ENCODE measurements around the gene SPDYE1.
"Not testable (repeated sequence)": the region's sequence is repeated elsewhere in the genome, so short reads cannot be mapped to it uniquely, and the experiment has no call there.

Gene SPDYE1

GRCh38 chr7:44040493-44040891 is 42.8 kb downstream of the SPDYE1 start:
- DNase-seq (ENCODE audit: low spot score) = not testable (repeated sequence)
- peak; percentile 43 for TF ChIP-seq CTCF (IDR thresholded peaks at IDR 0.05; ENCODE audit: extremely low read depth, missing control alignments)

GRCh38 chr7:44042221-44042620 is 44.5 kb downstream of the SPDYE1 start:
- no peak for TF ChIP-seq CTCF (IDR thresholded peaks at IDR 0.05; ENCODE audit: extremely low read depth, missing control alignments)
- no peak for DNase-seq (ENCODE audit: low spot score)

GRCh38 chr7:44043902-44044301 is 46.2 kb downstream of the SPDYE1 start:
- no peak for TF ChIP-seq CTCF (IDR thresholded peaks at IDR 0.05; ENCODE audit: extremely low read depth, missing control alignments)
- no peak for DNase-seq (ENCODE audit: low spot score)

- peak; percentile 94 for DNase-seq (ENCODE audit: low spot score)
- no peak for TF ChIP-seq CTCF (IDR thresholded peaks at IDR 0.05; ENCODE audit: extremely low read depth, missing control alignments)
These were observed 46.9 kb downstream of the SPDYE1 start, which contains the start of gene DBNL for GRCh38 chr7:44044315-44045225. TSS of gene DBNL (plus strand) at chr7:44044702. CDS start at chr7:44044738, 36 bp downstream.

- DNase-seq (ENCODE audit: low spot score) = no peak
These were observed 47.7 kb downstream of the SPDYE1 start for GRCh38 chr7:44045226-44046014.

GRCh38 chr7:44046321-44047061 is 48.8 kb downstream of the SPDYE1 start:
- no peak for DNase-seq (ENCODE audit: low spot score)
- no peak for TF ChIP-seq CTCF (IDR thresholded peaks at IDR 0.05; ENCODE audit: extremely low read depth, missing control alignments)

More at GRCh38 chr7:44045226-44046014, 47.7 kb downstream of the SPDYE1 start:
- TF ChIP-seq CTCF (IDR thresholded peaks at IDR 0.05; ENCODE audit: extremely low read depth, missing control alignments) = no peak
